Colonic mucosa (tissue), 4 donors: ENCODE data around the gene DUSP10. TPM values are rescaled to one million over a fixed set of nuclear protein-coding genes. Genes with fewer than 3 reads are reported as not detected.

Source experiments
- DNase-seq: peaks from one replicate; pipeline ENCODE4 v3.0.0-alpha.2; 2020
- H3K27ac ChIP-seq: fragments of 200-600 bp; one replicate; pipeline ENCODE4 v1.8.0; 2021
- H3K27me3 ChIP-seq: fragments of 200-600 bp; one replicate; pipeline ENCODE4 v1.8.0; 2021
- H3K36me3 ChIP-seq: fragments of 200-600 bp; one replicate; pipeline ENCODE4 v1.8.0; 2021
- H3K4me1 ChIP-seq: fragments of 200-600 bp; one replicate; pipeline ENCODE4 v1.8.0; 2021; ENCODE audit warnings: mild to moderate bottlenecking
- H3K4me3 ChIP-seq: fragments of 200-600 bp; one replicate; pipeline ENCODE4 v1.8.0; 2021
- H3K9ac ChIP-seq, 2 donors: one replicate each; pipeline ENCODE4 v1.7.0; 2013; ENCODE audit warnings: control low read depth in 2 of 2, low read depth in 2 of 2, low read length in 2 of 2
- H3K9me3 ChIP-seq: fragments of 200-600 bp; one replicate; pipeline ENCODE4 v1.8.0; 2021
- CTCF ChIP-seq: fragments of 200-600 bp; IDR thresholded peaks from one replicate; pipeline ENCODE4 v1.8.0; 2022; ENCODE audit warnings: antibody characterized with exemption, mild to moderate bottlenecking
- intact Hi-C: fragments of 100-400 bp; cut with DNase I; formaldehyde crosslinking; loops from one replicate; pipeline ENCODE4 v1.14.1; 2022
- total RNA-seq, 2 donors: library from RNA; stranded (reverse); fragmentation: NEBNext Ultra II Directional in 1 of 2; extraction: Animal tissue kit (Norgen Biotek cat#: 25700) in 1 of 2; gene quantifications; one replicate each; pipeline ENCODE4 v1.2.1, GENCODE V29; 2021
- donor health status: healthy.
- donor health status: DM: no; HTN: no; CAD: no.
- donor health status: DM: no; HTN: no; CAD: no.

The DUSP10 gene
- total RNA-seq, 2 donors from 2014 or later, result 2.8 to 8.1 TPM

DNA sequence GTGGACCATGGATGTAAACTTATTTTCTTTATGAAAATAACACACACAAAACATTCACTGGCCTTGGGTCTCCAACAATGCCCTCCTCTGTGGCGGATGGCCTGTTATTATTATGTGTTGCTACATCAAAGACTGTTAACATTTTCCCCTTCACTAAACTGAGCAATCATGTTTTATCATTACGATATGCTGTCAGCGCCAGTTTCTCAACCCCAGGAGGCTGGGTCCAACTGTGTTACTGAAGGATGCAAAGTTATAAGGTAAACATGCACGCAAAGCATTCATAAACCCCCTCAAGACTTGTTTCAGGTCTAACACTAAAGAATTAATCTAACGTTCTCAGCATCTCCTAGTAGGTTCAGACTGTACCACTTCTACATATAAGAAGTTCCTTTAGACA is 6.0 kb upstream of the DUSP10 start:
- no peak for TF ChIP-seq CTCF
- Histone ChIP-seq H3K27ac (no peak overlapping the region), H3K4me1 (no peaks in the 10 kb centered on the region), H3K4me3 (no peak overlapping the region), H3K27me3 (no peaks in the 10 kb centered on the region), H3K36me3 (no peaks in the 10 kb centered on the region), H3K9ac (no peak overlapping the region), H3K9me3 (no peaks in the 10 kb centered on the region)
- DNase-seq, result no peak
- intact Hi-C loops, result loop anchor here (10.0 kb wide), 1 partner anchor 257 kb away; no protein-coding TSS in a partner anchor

DNA sequence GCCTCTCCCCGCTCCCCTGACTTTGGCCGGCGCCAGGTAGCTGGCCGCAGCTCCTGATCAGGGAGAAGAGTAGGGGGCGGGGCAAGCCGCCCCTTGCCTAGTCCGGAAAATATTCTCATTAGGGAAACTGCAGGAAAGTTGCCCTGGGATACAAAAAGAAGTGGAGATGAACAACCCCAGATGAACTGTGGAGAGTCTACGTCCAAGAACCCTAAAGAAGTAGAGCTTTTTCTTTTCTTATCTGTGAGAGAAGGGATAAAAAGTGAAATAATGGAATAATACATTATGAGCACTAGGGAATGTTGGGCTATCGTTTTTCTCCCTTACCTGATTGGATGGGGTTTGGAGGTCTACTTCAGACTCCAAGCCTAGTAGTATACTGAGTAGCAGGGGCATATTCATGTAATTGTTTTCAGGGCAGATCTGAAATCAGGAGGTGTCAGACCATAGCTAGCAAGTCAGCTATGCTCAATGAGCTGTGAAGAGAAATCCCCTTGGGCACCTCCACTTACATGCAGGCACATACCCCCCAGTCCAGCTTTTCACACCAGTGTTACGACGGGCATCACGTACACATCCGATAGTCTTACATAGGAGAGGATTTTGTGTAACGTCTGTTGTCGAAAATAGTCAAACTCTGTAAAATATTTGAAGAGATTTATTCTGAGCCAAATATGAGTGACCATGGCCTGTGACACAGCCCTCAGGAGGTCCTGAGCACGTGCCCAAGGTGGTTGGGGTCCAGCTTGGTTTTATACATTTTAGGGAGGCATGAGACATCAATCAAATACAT is 1.7 kb upstream of the DUSP10 start:
- H3K9me3 ChIP-seq, result no peaks in the 10 kb centered on the region

DNA sequence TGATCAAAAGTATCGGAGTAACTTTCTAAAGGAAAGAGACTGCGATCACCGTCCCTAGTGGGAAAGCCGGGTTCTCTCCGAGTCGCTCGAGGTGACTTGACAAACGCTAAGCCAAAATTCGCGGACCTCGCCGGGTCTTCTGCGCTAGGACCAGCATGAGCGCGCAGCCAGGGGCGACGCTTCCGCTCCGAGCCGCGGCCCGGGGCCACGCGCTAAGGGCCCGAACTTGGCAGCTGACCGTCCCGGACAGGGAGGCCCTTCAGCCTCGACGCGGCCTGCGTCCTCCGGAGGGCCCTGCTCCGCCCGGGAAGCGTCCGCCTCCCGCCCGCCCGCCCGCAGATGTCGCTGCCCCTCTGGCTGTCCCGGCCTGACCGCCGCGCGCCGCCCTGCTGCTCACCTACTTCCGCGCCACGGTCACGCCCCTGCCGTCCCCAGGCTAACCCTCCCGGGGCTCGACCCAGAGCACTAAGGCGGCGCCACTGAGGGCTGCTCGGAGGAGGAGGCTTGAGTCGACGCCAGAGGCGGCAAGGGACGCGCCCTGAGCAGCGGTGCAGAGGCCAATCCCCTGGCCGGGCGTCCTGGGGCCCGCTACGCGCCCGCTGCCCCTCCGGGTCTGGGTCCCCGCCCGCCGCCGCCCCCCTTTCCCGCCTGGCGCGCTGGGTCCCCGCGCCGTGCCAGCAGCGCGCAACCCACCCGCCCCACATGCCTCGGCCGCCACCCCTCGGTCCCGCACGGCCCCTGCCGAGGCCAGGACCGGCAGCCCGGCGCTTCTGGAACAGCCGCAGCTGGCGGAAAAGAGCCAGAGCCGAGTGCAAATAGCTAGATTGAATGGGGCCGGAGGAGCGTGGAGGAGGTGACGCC is 896 bp upstream of the DUSP10 start:
- peak; percentile 14 for TF ChIP-seq CTCF
- DNase-seq, result peak; percentile 91
- Histone ChIP-seq H3K36me3 (no peaks in the 10 kb centered on the region), H3K27me3 (no peaks in the 10 kb centered on the region), H3K27ac (peak overlapping the region; percentile 100), H3K9me3 (no peaks in the 10 kb centered on the region), H3K9ac (peak overlapping the region; percentile 62 to 88), H3K4me1 (peaks cover 4% of the 10 kb centered on the region), H3K4me3 (peak overlapping the region; percentile 65)
- intact Hi-C loops, result loop anchor here (10.0 kb wide), 1 partner anchor 262 kb away; no protein-coding TSS in a partner anchor

More for the DNA sequence above, 1.7 kb upstream of the DUSP10 start:
- H3K27me3 ChIP-seq, result no peaks in the 10 kb centered on the region
- DNase-seq, result no peak
- intact Hi-C loops, result loop anchor here (10.0 kb wide), 1 partner anchor 261 kb away; no protein-coding TSS in a partner anchor
- H3K4me3 ChIP-seq, result peak overlapping the region; percentile 65
- peak overlapping the region; percentile 62 for H3K9ac ChIP-seq
- H3K36me3 ChIP-seq, result no peaks in the 10 kb centered on the region
- H3K4me1 ChIP-seq, result peaks cover 4% of the 10 kb centered on the region
- H3K27ac ChIP-seq, result peak overlapping the region; percentile 100
- no peak for TF ChIP-seq CTCF

GRCh38 chr1:221740993-221741702 is 741 bp downstream of the DUSP10 start:
- Histone ChIP-seq H3K4me1 (peaks cover 4% of the 10 kb centered on the region), H3K36me3 (no peaks in the 10 kb centered on the region), H3K4me3 (peak overlapping the region; percentile 65), H3K9ac (peak overlapping the region; percentile 13 to 89), H3K27me3 (no peaks in the 10 kb centered on the region), H3K27ac (peak overlapping the region; percentile 77), H3K9me3 (no peaks in the 10 kb centered on the region)
- peak; percentile 48 for DNase-seq
- intact Hi-C loops, result loop anchor here (10.0 kb wide), 1 partner anchor 264 kb away; no protein-coding TSS in a partner anchor
- TF ChIP-seq CTCF, result no peak
